ENCODE data around the gene PHLDB1.

- no peak for TF ChIP-seq PKNOX1 (IDR thresholded peaks at IDR 0.05)
- no peak for TF ChIP-seq FOXA1 (IDR thresholded peaks at IDR 0.05)
- no peak for TF ChIP-seq BHLHE40 (IDR thresholded peaks at IDR 0.05; ENCODE audit: borderline replicate concordance)
- no peak for TF ChIP-seq HDGF (IDR thresholded peaks at IDR 0.05; ENCODE audit: borderline replicate concordance)
- no peak for TF ChIP-seq L3MBTL2 (conservative IDR thresholded peaks at IDR 0.05)
- TF ChIP-seq TARDBP (IDR thresholded peaks at IDR 0.05) = no peak
Measured at GRCh38 chr11:118619444-118620197, 12.2 kb downstream of the PHLDB1 start.
